Measurements from ENCODE around the gene XRCC1.
A peak's percentile ranks its signal among the peaks of the same experiment; 100 is the strongest.

Gene XRCC1

GRCh38 chr19:43575955-43576878, 890 bp upstream of the XRCC1 start:
- Histone ChIP-seq H3K27ac (replicated peaks) (peak overlapping the region; percentile 79), H3K27me3 (ENCODE audit: insufficient read depth, poor library complexity, severe bottlenecking) (no peaks in the 10 kb centered on the region), H3K4me3 (replicated peaks; ENCODE audit: insufficient read depth, low read length) (peak overlapping the region; percentile 5)
- no peak for DNase-seq (ENCODE audit: low read depth in 1 of 2, low spot score in 1 of 2)
- TF ChIP-seq POLR2AphosphoS5 (IDR thresholded peaks at IDR 0.05; ENCODE audit: low read depth) (no peak), SPI1 (IDR thresholded peaks at IDR 0.05; ENCODE audit: borderline replicate concordance, low read depth) (no peak), GABPA (IDR thresholded peaks at IDR 0.05; ENCODE audit: low read depth) (no peak)
- TF ChIP-seq, protein P1, sequence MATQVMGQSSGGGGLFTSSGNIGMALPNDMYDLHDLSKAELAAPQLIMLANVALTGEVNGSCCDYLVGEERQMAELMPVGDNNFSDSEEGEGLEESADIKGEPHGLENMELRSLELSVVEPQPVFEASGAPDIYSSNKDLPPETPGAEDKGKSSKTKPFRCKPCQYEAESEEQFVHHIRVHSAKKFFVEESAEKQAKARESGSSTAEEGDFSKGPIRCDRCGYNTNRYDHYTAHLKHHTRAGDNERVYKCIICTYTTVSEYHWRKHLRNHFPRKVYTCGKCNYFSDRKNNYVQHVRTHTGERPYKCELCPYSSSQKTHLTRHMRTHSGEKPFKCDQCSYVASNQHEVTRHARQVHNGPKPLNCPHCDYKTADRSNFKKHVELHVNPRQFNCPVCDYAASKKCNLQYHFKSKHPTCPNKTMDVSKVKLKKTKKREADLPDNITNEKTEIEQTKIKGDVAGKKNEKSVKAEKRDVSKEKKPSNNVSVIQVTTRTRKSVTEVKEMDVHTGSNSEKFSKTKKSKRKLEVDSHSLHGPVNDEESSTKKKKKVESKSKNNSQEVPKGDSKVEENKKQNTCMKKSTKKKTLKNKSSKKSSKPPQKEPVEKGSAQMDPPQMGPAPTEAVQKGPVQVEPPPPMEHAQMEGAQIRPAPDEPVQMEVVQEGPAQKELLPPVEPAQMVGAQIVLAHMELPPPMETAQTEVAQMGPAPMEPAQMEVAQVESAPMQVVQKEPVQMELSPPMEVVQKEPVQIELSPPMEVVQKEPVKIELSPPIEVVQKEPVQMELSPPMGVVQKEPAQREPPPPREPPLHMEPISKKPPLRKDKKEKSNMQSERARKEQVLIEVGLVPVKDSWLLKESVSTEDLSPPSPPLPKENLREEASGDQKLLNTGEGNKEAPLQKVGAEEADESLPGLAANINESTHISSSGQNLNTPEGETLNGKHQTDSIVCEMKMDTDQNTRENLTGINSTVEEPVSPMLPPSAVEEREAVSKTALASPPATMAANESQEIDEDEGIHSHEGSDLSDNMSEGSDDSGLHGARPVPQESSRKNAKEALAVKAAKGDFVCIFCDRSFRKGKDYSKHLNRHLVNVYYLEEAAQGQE (IDR thresholded peaks at IDR 0.05; ENCODE audit: insufficient replicate concordance, low read depth): no peak
- TF ChIP-seq, protein P2, sequence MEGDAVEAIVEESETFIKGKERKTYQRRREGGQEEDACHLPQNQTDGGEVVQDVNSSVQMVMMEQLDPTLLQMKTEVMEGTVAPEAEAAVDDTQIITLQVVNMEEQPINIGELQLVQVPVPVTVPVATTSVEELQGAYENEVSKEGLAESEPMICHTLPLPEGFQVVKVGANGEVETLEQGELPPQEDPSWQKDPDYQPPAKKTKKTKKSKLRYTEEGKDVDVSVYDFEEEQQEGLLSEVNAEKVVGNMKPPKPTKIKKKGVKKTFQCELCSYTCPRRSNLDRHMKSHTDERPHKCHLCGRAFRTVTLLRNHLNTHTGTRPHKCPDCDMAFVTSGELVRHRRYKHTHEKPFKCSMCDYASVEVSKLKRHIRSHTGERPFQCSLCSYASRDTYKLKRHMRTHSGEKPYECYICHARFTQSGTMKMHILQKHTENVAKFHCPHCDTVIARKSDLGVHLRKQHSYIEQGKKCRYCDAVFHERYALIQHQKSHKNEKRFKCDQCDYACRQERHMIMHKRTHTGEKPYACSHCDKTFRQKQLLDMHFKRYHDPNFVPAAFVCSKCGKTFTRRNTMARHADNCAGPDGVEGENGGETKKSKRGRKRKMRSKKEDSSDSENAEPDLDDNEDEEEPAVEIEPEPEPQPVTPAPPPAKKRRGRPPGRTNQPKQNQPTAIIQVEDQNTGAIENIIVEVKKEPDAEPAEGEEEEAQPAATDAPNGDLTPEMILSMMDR (IDR thresholded peaks at IDR 0.05; ENCODE audit: insufficient read depth, low read length): no peak

DNA sequence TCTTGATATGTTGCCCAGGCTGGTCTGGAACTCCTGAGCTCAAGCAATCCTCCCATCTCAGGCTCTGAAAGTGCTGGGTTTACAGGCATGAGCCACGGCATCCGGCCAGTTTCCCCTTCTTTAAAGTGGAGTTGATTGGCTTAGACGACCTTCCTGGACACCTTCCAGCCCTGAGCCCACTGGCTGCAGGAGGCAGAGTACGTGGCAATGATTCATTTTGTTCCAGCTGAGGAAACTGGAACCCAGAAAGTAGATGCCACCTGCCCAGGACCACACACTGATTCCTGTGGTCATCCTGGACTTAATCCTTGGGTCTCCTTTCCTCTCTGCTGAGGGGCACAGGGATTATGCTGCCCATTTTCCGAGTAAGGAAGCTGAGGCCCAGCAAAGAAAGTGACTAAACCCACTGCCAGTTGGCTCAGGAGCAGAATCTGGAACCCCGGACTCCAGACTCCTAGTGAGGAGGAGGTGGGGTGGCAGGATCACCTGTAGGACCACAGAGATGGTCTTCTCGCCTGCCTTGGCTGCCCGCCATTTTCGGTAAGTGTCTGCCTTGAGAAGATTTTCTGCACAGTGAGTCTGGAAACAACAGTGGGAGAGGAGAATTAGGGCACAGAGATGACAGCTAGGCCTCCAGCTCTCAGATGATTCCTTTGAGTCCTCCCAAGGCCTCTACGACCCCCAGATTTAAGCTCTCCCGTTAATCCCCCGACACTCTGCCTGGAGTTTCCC, 737 bp downstream of the XRCC1 start:
- H3K27me3 ChIP-seq (ENCODE audit: insufficient read depth, poor library complexity, severe bottlenecking): no peaks in the 10 kb centered on the region

DNA sequence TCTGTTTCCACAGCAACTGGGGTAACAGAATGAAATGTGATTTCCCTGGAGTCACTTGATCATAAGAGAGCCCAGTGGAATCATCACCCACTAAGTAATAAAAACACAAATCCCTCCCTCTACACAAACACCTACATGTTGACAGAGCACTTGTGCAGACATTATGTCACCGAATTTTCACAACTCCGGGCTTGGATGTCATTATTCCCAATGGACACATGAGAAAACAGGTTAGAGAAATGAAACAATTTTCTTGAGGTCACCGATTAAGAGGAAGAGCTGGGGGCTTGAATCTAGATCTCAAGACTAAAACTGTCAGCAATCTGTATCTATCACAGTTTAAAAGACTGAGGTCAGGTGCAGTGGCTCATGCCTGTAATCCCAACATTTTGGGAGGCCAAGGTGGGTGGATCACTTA, 3.1 kb downstream of the XRCC1 start:
- no peak overlapping the region for H3K4me3 ChIP-seq (replicated peaks; ENCODE audit: insufficient read depth, low read length)
- no peak for DNase-seq (ENCODE audit: low read depth in 1 of 2, low spot score in 1 of 2)
- H3K27ac ChIP-seq (replicated peaks): no peak overlapping the region
- H3K27me3 ChIP-seq (ENCODE audit: insufficient read depth, poor library complexity, severe bottlenecking): no peaks in the 10 kb centered on the region
- no peak for TF ChIP-seq SPI1 (IDR thresholded peaks at IDR 0.05; ENCODE audit: borderline replicate concordance, low read depth)
- TF ChIP-seq, protein P1 (IDR thresholded peaks at IDR 0.05; ENCODE audit: insufficient replicate concordance, low read depth): no peak
- TF ChIP-seq, protein P2 (IDR thresholded peaks at IDR 0.05; ENCODE audit: insufficient read depth, low read length): no peak
- no peak for TF ChIP-seq POLR2AphosphoS5 (IDR thresholded peaks at IDR 0.05; ENCODE audit: low read depth)
- no peak for TF ChIP-seq GABPA (IDR thresholded peaks at IDR 0.05; ENCODE audit: low read depth)

More for the DNA sequence above, 737 bp downstream of the XRCC1 start:
- H3K27ac ChIP-seq (replicated peaks): peak overlapping the region; percentile 79
- H3K4me3 ChIP-seq (replicated peaks; ENCODE audit: insufficient read depth, low read length): peak overlapping the region; percentile 75
- no peak for TF ChIP-seq SPI1 (IDR thresholded peaks at IDR 0.05; ENCODE audit: borderline replicate concordance, low read depth)
- TF ChIP-seq, protein P2 (IDR thresholded peaks at IDR 0.05; ENCODE audit: insufficient read depth, low read length): no peak
- TF ChIP-seq, protein P1 (IDR thresholded peaks at IDR 0.05; ENCODE audit: insufficient replicate concordance, low read depth): no peak
- no peak for TF ChIP-seq POLR2AphosphoS5 (IDR thresholded peaks at IDR 0.05; ENCODE audit: low read depth)
- no peak for TF ChIP-seq GABPA (IDR thresholded peaks at IDR 0.05; ENCODE audit: low read depth)
- no peak for DNase-seq (ENCODE audit: low read depth in 1 of 2, low spot score in 1 of 2)

All from HL-60 (cell line).